ENCODE data around the gene ZMYM2. TPM values are rescaled to one million over a fixed set of nuclear protein-coding genes. Genes with fewer than 3 reads are reported as not detected.

ZMYM2 gene
- total RNA-seq, 1 experiment from 2014 or later, result 159 TPM

DNA sequence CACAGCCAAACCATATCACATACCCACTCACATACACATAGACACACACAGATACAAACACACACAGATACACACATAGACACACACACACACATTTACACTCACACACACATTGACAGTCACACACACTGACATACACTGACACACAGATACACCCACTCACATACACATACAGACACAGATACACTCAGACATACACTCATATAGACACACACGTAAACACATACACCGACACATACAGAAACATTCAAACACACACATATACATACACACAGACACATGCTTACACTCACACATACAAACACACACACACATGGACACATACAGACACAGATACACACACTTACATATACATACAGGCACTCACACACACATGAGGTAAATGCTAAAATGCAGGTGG lies 172.1 kb downstream of the ZMYM2 start (continued):
- TF ChIP-seq, protein P1, sequence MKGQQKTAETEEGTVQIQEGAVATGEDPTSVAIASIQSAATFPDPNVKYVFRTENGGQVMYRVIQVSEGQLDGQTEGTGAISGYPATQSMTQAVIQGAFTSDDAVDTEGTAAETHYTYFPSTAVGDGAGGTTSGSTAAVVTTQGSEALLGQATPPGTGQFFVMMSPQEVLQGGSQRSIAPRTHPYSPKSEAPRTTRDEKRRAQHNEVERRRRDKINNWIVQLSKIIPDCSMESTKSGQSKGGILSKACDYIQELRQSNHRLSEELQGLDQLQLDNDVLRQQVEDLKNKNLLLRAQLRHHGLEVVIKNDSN (CRISPR knock-in tag; IDR thresholded peaks at IDR 0.05), result no peak

DNA sequence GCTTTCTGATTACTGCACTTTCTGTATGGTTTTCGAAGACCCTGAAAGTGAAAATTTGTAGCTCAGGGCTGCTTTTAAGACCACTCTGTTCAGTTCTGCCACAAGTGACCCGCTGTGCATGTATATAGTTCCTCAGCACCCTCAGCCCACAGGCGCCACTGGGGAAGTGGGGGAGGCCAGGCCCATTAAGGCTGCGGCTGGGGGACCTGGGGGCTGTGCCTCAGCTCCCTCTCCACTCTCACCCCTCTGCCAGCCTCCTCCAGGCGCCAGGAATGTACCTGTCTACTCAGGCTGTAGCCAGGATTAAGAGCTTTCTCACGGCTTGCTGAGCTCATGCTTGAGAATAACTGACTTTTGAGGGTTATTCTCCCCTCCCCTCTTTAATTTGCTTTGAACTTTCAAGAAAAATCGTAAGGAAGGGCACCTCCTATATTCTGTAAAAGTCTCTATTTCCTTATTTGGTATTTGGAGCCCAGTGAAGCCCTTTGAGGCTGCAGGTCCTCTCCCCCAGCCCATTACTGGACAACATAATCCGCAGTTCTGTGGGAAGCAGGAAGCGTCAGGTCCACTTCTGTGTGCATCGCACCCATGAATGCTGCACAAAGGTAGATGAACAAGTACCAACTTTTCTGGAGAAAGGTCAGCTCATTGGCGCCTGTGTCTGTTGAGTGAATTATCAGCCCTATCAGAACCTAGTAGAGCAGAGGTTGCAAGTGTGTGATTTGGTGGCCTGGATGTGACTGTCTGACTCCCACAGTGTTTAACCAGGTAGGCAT lies 172.7 kb downstream of the ZMYM2 start:
- TF ChIP-seq FOXJ3 (CRISPR knock-in tag; IDR thresholded peaks at IDR 0.05; ENCODE audit: borderline replicate concordance), result no peak
- TF ChIP-seq, protein P2, sequence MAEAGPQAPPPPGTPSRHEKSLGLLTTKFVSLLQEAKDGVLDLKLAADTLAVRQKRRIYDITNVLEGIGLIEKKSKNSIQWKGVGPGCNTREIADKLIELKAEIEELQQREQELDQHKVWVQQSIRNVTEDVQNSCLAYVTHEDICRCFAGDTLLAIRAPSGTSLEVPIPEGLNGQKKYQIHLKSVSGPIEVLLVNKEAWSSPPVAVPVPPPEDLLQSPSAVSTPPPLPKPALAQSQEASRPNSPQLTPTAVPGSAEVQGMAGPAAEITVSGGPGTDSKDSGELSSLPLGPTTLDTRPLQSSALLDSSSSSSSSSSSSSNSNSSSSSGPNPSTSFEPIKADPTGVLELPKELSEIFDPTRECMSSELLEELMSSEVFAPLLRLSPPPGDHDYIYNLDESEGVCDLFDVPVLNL (CRISPR knock-in tag; IDR thresholded peaks at IDR 0.05; ENCODE audit: borderline replicate concordance, low read depth), result no peak
- TF ChIP-seq TP53 (CRISPR knock-in tag; IDR thresholded peaks at IDR 0.05), result no peak
- TF ChIP-seq, protein P3, sequence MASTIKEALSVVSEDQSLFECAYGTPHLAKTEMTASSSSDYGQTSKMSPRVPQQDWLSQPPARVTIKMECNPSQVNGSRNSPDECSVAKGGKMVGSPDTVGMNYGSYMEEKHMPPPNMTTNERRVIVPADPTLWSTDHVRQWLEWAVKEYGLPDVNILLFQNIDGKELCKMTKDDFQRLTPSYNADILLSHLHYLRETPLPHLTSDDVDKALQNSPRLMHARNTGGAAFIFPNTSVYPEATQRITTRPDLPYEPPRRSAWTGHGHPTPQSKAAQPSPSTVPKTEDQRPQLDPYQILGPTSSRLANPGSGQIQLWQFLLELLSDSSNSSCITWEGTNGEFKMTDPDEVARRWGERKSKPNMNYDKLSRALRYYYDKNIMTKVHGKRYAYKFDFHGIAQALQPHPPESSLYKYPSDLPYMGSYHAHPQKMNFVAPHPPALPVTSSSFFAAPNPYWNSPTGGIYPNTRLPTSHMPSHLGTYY (CRISPR knock-in tag; IDR thresholded peaks at IDR 0.05), result no peak
- no peak for TF ChIP-seq ATF1 (CRISPR knock-in tag; IDR thresholded peaks at IDR 0.05)
- TF ChIP-seq ZNF232 (CRISPR knock-in tag; IDR thresholded peaks at IDR 0.05), result no peak
- ChIA-PET POLR2A (no interaction called here), CTCF (interaction anchor here (0.6 to 1.4 kb wide), 5 partner anchors 10 to 478 kb away, joined by 3 to 4 read pairs (median 3); partner anchors contain the start of gene GJA3)
- Mint-ChIP-seq H3K27ac (no peak overlapping the region), H3K9me3 (no peaks in the 10 kb centered on the region), H3K4me1 (no peaks in the 10 kb centered on the region), H3K27me3 (ENCODE audit: low read depth) (no peaks in the 10 kb centered on the region), H3K36me3 (no peaks in the 10 kb centered on the region), H3K4me3 (no peak overlapping the region)
- ATAC-seq (no peak), DNase-seq (ENCODE audit: low spot score) (no peak)

DNA sequence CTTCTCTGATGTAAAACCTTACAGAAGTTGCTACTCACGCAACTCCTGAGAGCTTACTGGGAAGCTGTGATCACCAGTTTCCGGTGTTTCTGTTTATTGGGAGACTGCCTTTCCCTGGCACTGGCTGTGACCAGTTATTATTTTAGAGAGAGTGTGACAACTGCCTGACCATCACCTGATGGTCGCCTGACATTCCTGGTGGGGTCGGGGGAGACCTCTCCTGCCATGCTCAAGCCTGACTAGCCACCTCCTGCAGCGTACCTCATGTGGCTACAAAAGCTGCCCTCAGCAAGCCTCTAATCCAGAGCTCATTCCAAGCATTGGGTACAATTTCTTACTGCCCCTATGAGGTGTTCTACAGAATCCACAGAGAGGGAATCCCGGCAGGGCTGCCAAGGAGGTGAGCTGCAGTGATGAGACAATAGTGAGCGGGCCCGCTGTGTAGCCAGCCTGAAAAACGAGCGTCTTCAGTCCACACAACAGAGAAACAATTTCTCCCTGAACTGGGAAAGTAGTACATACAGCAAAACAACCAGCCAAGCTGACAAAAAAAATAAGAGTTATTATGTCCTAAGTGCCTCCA lies 173.6 kb downstream of the ZMYM2 start:
- H3K27ac Mint-ChIP-seq, result no peak overlapping the region
- DNase-seq (ENCODE audit: low spot score), result no peak
- no peaks in the 10 kb centered on the region for H3K36me3 Mint-ChIP-seq
- H3K4me3 Mint-ChIP-seq, result no peak overlapping the region
- TF ChIP-seq, protein P4, sequence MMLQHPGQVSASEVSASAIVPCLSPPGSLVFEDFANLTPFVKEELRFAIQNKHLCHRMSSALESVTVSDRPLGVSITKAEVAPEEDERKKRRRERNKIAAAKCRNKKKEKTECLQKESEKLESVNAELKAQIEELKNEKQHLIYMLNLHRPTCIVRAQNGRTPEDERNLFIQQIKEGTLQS (CRISPR knock-in tag; conservative IDR thresholded peaks at IDR 0.05), result no peak
- TF ChIP-seq MXD4 (CRISPR knock-in tag; IDR thresholded peaks at IDR 0.05; ENCODE audit: borderline replicate concordance) (no peak), FOXK1 (CRISPR knock-in tag; IDR thresholded peaks at IDR 0.05) (no peak)
- TF ChIP-seq, protein P5, sequence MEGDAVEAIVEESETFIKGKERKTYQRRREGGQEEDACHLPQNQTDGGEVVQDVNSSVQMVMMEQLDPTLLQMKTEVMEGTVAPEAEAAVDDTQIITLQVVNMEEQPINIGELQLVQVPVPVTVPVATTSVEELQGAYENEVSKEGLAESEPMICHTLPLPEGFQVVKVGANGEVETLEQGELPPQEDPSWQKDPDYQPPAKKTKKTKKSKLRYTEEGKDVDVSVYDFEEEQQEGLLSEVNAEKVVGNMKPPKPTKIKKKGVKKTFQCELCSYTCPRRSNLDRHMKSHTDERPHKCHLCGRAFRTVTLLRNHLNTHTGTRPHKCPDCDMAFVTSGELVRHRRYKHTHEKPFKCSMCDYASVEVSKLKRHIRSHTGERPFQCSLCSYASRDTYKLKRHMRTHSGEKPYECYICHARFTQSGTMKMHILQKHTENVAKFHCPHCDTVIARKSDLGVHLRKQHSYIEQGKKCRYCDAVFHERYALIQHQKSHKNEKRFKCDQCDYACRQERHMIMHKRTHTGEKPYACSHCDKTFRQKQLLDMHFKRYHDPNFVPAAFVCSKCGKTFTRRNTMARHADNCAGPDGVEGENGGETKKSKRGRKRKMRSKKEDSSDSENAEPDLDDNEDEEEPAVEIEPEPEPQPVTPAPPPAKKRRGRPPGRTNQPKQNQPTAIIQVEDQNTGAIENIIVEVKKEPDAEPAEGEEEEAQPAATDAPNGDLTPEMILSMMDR (IDR thresholded peaks at IDR 0.05), result no peak
- TF ChIP-seq, protein P6, sequence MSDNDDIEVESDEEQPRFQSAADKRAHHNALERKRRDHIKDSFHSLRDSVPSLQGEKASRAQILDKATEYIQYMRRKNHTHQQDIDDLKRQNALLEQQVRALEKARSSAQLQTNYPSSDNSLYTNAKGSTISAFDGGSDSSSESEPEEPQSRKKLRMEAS (CRISPR knock-in tag; IDR thresholded peaks at IDR 0.05), result no peak
- TF ChIP-seq, protein P7, sequence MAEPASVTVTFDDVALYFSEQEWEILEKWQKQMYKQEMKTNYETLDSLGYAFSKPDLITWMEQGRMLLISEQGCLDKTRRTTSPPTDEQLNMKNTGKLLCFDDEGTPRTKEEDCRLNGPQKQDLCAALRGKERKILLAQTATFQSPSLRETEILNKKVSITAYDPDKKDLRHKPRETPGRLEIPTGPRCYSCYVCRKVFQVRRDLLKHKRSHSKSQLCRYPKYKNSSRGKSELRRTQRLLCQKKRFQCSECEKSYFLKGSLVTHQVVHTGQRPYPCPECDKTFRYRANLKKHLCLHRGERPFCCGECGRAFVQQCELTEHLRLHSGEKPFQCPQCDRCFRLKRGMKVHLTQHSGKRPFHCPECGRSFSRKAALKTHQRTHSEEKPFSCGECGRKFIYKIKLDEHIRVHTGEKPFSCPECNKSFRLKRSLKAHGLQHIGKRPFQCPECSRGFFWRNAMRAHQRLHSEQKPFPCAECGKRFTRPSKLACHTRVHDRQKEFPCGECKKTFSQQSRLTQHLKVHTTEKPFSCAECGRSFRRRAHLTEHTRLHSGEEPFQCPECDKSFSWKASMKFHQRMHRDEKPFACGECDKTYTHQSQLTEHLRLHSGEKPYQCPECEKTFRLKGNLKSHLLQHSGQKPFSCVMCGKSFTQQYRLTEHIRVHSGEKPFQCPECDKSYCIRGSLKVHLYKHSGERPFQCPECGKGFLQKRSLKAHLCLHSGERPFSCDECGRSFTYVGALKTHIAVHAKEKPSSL (CRISPR knock-in tag; conservative IDR thresholded peaks at IDR 0.05), result no peak
- TF ChIP-seq, protein P3 (CRISPR knock-in tag; IDR thresholded peaks at IDR 0.05), result no peak
- TF ChIP-seq, protein P8, sequence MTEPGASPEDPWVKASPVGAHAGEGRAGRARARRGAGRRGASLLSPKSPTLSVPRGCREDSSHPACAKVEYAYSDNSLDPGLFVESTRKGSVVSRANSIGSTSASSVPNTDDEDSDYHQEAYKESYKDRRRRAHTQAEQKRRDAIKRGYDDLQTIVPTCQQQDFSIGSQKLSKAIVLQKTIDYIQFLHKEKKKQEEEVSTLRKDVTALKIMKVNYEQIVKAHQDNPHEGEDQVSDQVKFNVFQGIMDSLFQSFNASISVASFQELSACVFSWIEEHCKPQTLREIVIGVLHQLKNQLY (CRISPR knock-in tag; IDR thresholded peaks at IDR 0.05), result no peak
- ChIA-PET POLR2A (no interaction called here), CTCF (interaction anchor here (0.6 to 1.4 kb wide), 4 partner anchors 9 to 479 kb away, joined by 3 to 4 read pairs (median 3); no protein-coding TSS in a partner anchor)
- peaks cover 4% of the 10 kb centered on the region for H3K27me3 Mint-ChIP-seq (ENCODE audit: low read depth)
- H3K9me3 Mint-ChIP-seq, result no peaks in the 10 kb centered on the region
- ATAC-seq, result no peak
- H3K4me1 Mint-ChIP-seq, result no peaks in the 10 kb centered on the region
